ENCODE data around the gene LTBP1.

Gene LTBP1

GRCh38 chr2:33081691-33082090, 134.9 kb downstream of the LTBP1 start:
- DNase-seq (ENCODE audit: low spot score), result no peak

- no peak for DNase-seq (ENCODE audit: low spot score)
Observed at GRCh38 chr2:33083699-33084387, 137.1 kb downstream of the LTBP1 start.

GRCh38 chr2:33084433-33084832, 137.7 kb downstream of the LTBP1 start:
- DNase-seq (ENCODE audit: low spot score), result no peak

GRCh38 chr2:33085646-33086045, 138.9 kb downstream of the LTBP1 start:
- DNase-seq (ENCODE audit: low spot score), result no peak

GRCh38 chr2:33086400-33087015, 139.8 kb downstream of the LTBP1 start:
- peak; percentile 6 for DNase-seq (ENCODE audit: low spot score)

- DNase-seq (ENCODE audit: low spot score), result no peak
Observed at GRCh38 chr2:33090553-33091134, 143.9 kb downstream of the LTBP1 start.

- DNase-seq (ENCODE audit: low spot score), result no peak
Observed at GRCh38 chr2:33091541-33092123, 144.9 kb downstream of the LTBP1 start.

- DNase-seq (ENCODE audit: low spot score), result no peak
Observed at GRCh38 chr2:33093283-33093993, 146.7 kb downstream of the LTBP1 start.

- no peak for DNase-seq (ENCODE audit: low spot score)
Observed at GRCh38 chr2:33094303-33094702, 147.6 kb downstream of the LTBP1 start.

- no peak for DNase-seq (ENCODE audit: low spot score)
Observed at GRCh38 chr2:33099989-33100388, 153.2 kb downstream of the LTBP1 start.

GRCh38 chr2:33100921-33101320, 154.2 kb downstream of the LTBP1 start:
- DNase-seq (ENCODE audit: low spot score), result no peak

GRCh38 chr2:33104052-33104623, 157.4 kb downstream of the LTBP1 start:
- DNase-seq (ENCODE audit: low spot score), result no peak

- no peak for DNase-seq (ENCODE audit: low spot score)
Observed at GRCh38 chr2:33104726-33105125, 158.0 kb downstream of the LTBP1 start.

- DNase-seq (ENCODE audit: low spot score), result no peak
Observed at GRCh38 chr2:33106115-33106514, 159.4 kb downstream of the LTBP1 start.

GRCh38 chr2:33107690-33108482, 161.1 kb downstream of the LTBP1 start:
- DNase-seq (ENCODE audit: low spot score), result no peak

GRCh38 chr2:33108483-33109443, 162.0 kb downstream of the LTBP1 start:
- DNase-seq (ENCODE audit: low spot score), result no peak

GRCh38 chr2:33110461-33110860, 163.7 kb downstream of the LTBP1 start:
- DNase-seq (ENCODE audit: low spot score), result no peak

GRCh38 chr2:33111002-33111446, 164.3 kb downstream of the LTBP1 start:
- no peak for DNase-seq (ENCODE audit: low spot score)

GRCh38 chr2:33115196-33115595, 168.4 kb downstream of the LTBP1 start:
- no peak for DNase-seq (ENCODE audit: low spot score)

GRCh38 chr2:33115728-33116127, 169.0 kb downstream of the LTBP1 start:
- no peak for DNase-seq (ENCODE audit: low spot score)
